ENCODE data around the gene CTIF. TPM values are rescaled to one million over a fixed set of nuclear protein-coding genes. Genes with fewer than 3 reads are reported as not detected.
A peak's percentile ranks its signal among the peaks of the same experiment; 100 is the strongest.

CTIF gene
- total and polyA plus RNA-seq, 2 donors = 1.7 to 11.3 TPM

GRCh38 chr18:48546396-48546795, 7.6 kb downstream of the CTIF start:
- H3K4me1 ChIP-seq (ENCODE audit: control insufficient read depth in 2 of 2, insufficient read depth in 2 of 2, low read length in 2 of 2) = peaks cover 0 to 33% of the 10 kb centered on the region in 2 donors
- peaks cover 14 to 30% of the 10 kb centered on the region in 2 donors for H3K27me3 ChIP-seq (ENCODE audit: control insufficient read depth in 2 of 2, insufficient read depth in 1 of 2, low read length in 1 of 2)
- no peaks in the 10 kb centered on the region for H3K9me3 ChIP-seq (ENCODE audit: control insufficient read depth in 2 of 2, insufficient read depth in 1 of 2, low read length in 1 of 2)
- 93% methylated on average over 6 of the region's 6 CpGs for WGBS
- no peak overlapping the region for H3K4me3 ChIP-seq (ENCODE audit: low read length in 2 of 2)
- H3K36me3 ChIP-seq (ENCODE audit: control insufficient read depth in 2 of 2, insufficient read depth in 2 of 2, low read length in 1 of 2) = no peaks in the 10 kb centered on the region
- peak overlapping the region in 1 of 2 donors; percentile 62 for H3K27ac ChIP-seq (ENCODE audit: low read depth in 1 of 2, low read length in 1 of 2)
- DNase-seq (ENCODE audit: low read depth in 6 of 9, low spot score in 9 of 9) = peak in 1 of 9 donors; percentile 10

- Histone ChIP-seq H3K27me3 (ENCODE audit: control insufficient read depth in 2 of 2, insufficient read depth in 1 of 2, low read length in 1 of 2) (peaks cover 4 to 19% of the 10 kb centered on the region in 2 donors), H3K4me1 (ENCODE audit: control insufficient read depth in 2 of 2, insufficient read depth in 2 of 2, low read length in 2 of 2) (peaks cover 0 to 33% of the 10 kb centered on the region in 2 donors), H3K27ac (ENCODE audit: low read depth in 1 of 2, low read length in 1 of 2) (no peak overlapping the region), H3K36me3 (ENCODE audit: control insufficient read depth in 2 of 2, insufficient read depth in 2 of 2, low read length in 1 of 2) (no peaks in the 10 kb centered on the region), H3K4me3 (ENCODE audit: low read length in 2 of 2) (no peak overlapping the region), H3K9me3 (ENCODE audit: control insufficient read depth in 2 of 2, insufficient read depth in 1 of 2, low read length in 1 of 2) (no peaks in the 10 kb centered on the region)
- peak in 1 of 9 donors; percentile 18 for DNase-seq (ENCODE audit: low read depth in 6 of 9, low spot score in 9 of 9)
- 95% methylated on average over 9 of the region's 9 CpGs for WGBS
Measured at GRCh38 chr18:48547531-48547981, 8.7 kb downstream of the CTIF start.

GRCh38 chr18:48548011-48548771, 9.4 kb downstream of the CTIF start:
- no peak overlapping the region for H3K27ac ChIP-seq (ENCODE audit: low read depth in 1 of 2, low read length in 1 of 2)
- H3K27me3 ChIP-seq (ENCODE audit: control insufficient read depth in 2 of 2, insufficient read depth in 1 of 2, low read length in 1 of 2) = peaks cover 0 to 12% of the 10 kb centered on the region in 2 donors
- 88% methylated on average over 8 of the region's 8 CpGs for WGBS
- H3K36me3 ChIP-seq (ENCODE audit: control insufficient read depth in 2 of 2, insufficient read depth in 2 of 2, low read length in 1 of 2) = no peaks in the 10 kb centered on the region
- H3K4me3 ChIP-seq (ENCODE audit: low read length in 2 of 2) = no peak overlapping the region
- no peak for DNase-seq (ENCODE audit: low read depth in 6 of 9, low spot score in 9 of 9)
- H3K9me3 ChIP-seq (ENCODE audit: control insufficient read depth in 2 of 2, insufficient read depth in 1 of 2, low read length in 1 of 2) = no peaks in the 10 kb centered on the region
- H3K4me1 ChIP-seq (ENCODE audit: control insufficient read depth in 2 of 2, insufficient read depth in 2 of 2, low read length in 2 of 2) = peaks cover 0 to 31% of the 10 kb centered on the region in 2 donors

GRCh38 chr18:48548921-48549320, 10.1 kb downstream of the CTIF start:
- H3K36me3 ChIP-seq (ENCODE audit: control insufficient read depth in 2 of 2, insufficient read depth in 2 of 2, low read length in 1 of 2) = no peaks in the 10 kb centered on the region
- peaks cover 0 to 6% of the 10 kb centered on the region in 2 donors for H3K27me3 ChIP-seq (ENCODE audit: control insufficient read depth in 2 of 2, insufficient read depth in 1 of 2, low read length in 1 of 2)
- H3K27ac ChIP-seq (ENCODE audit: low read depth in 1 of 2, low read length in 1 of 2) = no peak overlapping the region
- DNase-seq (ENCODE audit: low read depth in 6 of 9, low spot score in 9 of 9) = no peak
- H3K4me3 ChIP-seq (ENCODE audit: low read length in 2 of 2) = no peak overlapping the region
- no peaks in the 10 kb centered on the region for H3K9me3 ChIP-seq (ENCODE audit: control insufficient read depth in 2 of 2, insufficient read depth in 1 of 2, low read length in 1 of 2)
- H3K4me1 ChIP-seq (ENCODE audit: control insufficient read depth in 2 of 2, insufficient read depth in 2 of 2, low read length in 2 of 2) = peaks cover 0 to 27% of the 10 kb centered on the region in 2 donors
- WGBS = 37% methylated on average over 4 of the region's 4 CpGs

- Histone ChIP-seq H3K27ac (ENCODE audit: low read depth in 1 of 2, low read length in 1 of 2) (no peak overlapping the region), H3K4me1 (ENCODE audit: control insufficient read depth in 2 of 2, insufficient read depth in 2 of 2, low read length in 2 of 2) (peaks cover 0 to 25% of the 10 kb centered on the region in 2 donors)
- 89% methylated on average over 2 of the region's 2 CpGs for WGBS
Measured at GRCh38 chr18:48550101-48550729, 11.4 kb downstream of the CTIF start.

GRCh38 chr18:48551100-48551499, 12.3 kb downstream of the CTIF start:
- H3K36me3 ChIP-seq (ENCODE audit: control insufficient read depth in 2 of 2, insufficient read depth in 2 of 2, low read length in 1 of 2) = no peaks in the 10 kb centered on the region
- no peak overlapping the region for H3K4me3 ChIP-seq (ENCODE audit: low read length in 2 of 2)
- H3K27me3 ChIP-seq (ENCODE audit: control insufficient read depth in 2 of 2, insufficient read depth in 1 of 2, low read length in 1 of 2) = no peaks in the 10 kb centered on the region
- H3K27ac ChIP-seq (ENCODE audit: low read depth in 1 of 2, low read length in 1 of 2) = no peak overlapping the region
- peaks cover 0 to 19% of the 10 kb centered on the region in 2 donors for H3K4me1 ChIP-seq (ENCODE audit: control insufficient read depth in 2 of 2, insufficient read depth in 2 of 2, low read length in 2 of 2)
- no peaks in the 10 kb centered on the region for H3K9me3 ChIP-seq (ENCODE audit: control insufficient read depth in 2 of 2, insufficient read depth in 1 of 2, low read length in 1 of 2)
- WGBS = 95% methylated on average over 2 of the region's 2 CpGs
- no peak for DNase-seq (ENCODE audit: low read depth in 6 of 9, low spot score in 9 of 9)

More at GRCh38 chr18:48550101-48550729, 11.4 kb downstream of the CTIF start:
- H3K9me3 ChIP-seq (ENCODE audit: control insufficient read depth in 2 of 2, insufficient read depth in 1 of 2, low read length in 1 of 2) = no peaks in the 10 kb centered on the region
- H3K4me3 ChIP-seq (ENCODE audit: low read length in 2 of 2) = no peak overlapping the region
- H3K27me3 ChIP-seq (ENCODE audit: control insufficient read depth in 2 of 2, insufficient read depth in 1 of 2, low read length in 1 of 2) = peaks cover 0 to 3% of the 10 kb centered on the region in 2 donors
- DNase-seq (ENCODE audit: low read depth in 6 of 9, low spot score in 9 of 9) = no peak
- H3K36me3 ChIP-seq (ENCODE audit: control insufficient read depth in 2 of 2, insufficient read depth in 2 of 2, low read length in 1 of 2) = no peaks in the 10 kb centered on the region

GRCh38 chr18:48552130-48552529, 13.3 kb downstream of the CTIF start:
- Histone ChIP-seq H3K36me3 (ENCODE audit: control insufficient read depth in 2 of 2, insufficient read depth in 2 of 2, low read length in 1 of 2) (no peaks in the 10 kb centered on the region), H3K4me1 (ENCODE audit: control insufficient read depth in 2 of 2, insufficient read depth in 2 of 2, low read length in 2 of 2) (peaks cover 0 to 17% of the 10 kb centered on the region in 2 donors), H3K27me3 (ENCODE audit: control insufficient read depth in 2 of 2, insufficient read depth in 1 of 2, low read length in 1 of 2) (no peaks in the 10 kb centered on the region), H3K27ac (ENCODE audit: low read depth in 1 of 2, low read length in 1 of 2) (no peak overlapping the region), H3K4me3 (ENCODE audit: low read length in 2 of 2) (no peak overlapping the region), H3K9me3 (ENCODE audit: control insufficient read depth in 2 of 2, insufficient read depth in 1 of 2, low read length in 1 of 2) (no peaks in the 10 kb centered on the region)
- no peak for DNase-seq (ENCODE audit: low read depth in 6 of 9, low spot score in 9 of 9)
- 98% methylated on average over 3 of the region's 3 CpGs for WGBS

- Histone ChIP-seq H3K27me3 (ENCODE audit: control insufficient read depth in 2 of 2, insufficient read depth in 1 of 2, low read length in 1 of 2) (no peaks in the 10 kb centered on the region), H3K4me1 (ENCODE audit: control insufficient read depth in 2 of 2, insufficient read depth in 2 of 2, low read length in 2 of 2) (peaks cover 0 to 9% of the 10 kb centered on the region in 2 donors), H3K4me3 (ENCODE audit: low read length in 2 of 2) (no peak overlapping the region), H3K9me3 (ENCODE audit: control insufficient read depth in 2 of 2, insufficient read depth in 1 of 2, low read length in 1 of 2) (no peaks in the 10 kb centered on the region), H3K36me3 (ENCODE audit: control insufficient read depth in 2 of 2, insufficient read depth in 2 of 2, low read length in 1 of 2) (no peaks in the 10 kb centered on the region), H3K27ac (ENCODE audit: low read depth in 1 of 2, low read length in 1 of 2) (no peak overlapping the region)
- no peak for DNase-seq (ENCODE audit: low read depth in 6 of 9, low spot score in 9 of 9)
- WGBS = 92% methylated on average over 13 of the region's 13 CpGs
Measured at GRCh38 chr18:48553236-48553635, 14.4 kb downstream of the CTIF start.

Data from thymus (tissue), 11 donors.